Breast epithelium (tissue), 4 donors: ENCODE measurements around the gene OSBPL2. TPM values are rescaled to one million over a fixed set of nuclear protein-coding genes. Genes with fewer than 3 reads are reported as not detected.

Source experiments
- DNase-seq, 2 donors: peaks; one replicate each; pipeline ENCODE4 v3.0.0-alpha.2; 2019; ENCODE audit warnings: low spot score in 2 of 2
- H3K27ac ChIP-seq, 2 donors: fragments of 200-600 bp; sonication (generic) in 1 of 2; one replicate each; pipeline ENCODE4 v1.5.1; 2016 to 2019; ENCODE audit warnings: mild to moderate bottlenecking in 1 of 2
- H3K27me3 ChIP-seq, 2 donors: fragments of 200-600 bp; sonication (generic) in 1 of 2; one replicate each; pipeline versions ENCODE4 v1.5.1 to v1.6.0; 2017 to 2019; ENCODE audit warnings: control low read depth in 1 of 2, mild to moderate bottlenecking in 1 of 2
- H3K36me3 ChIP-seq: fragments of 200-600 bp; one replicate; pipeline ENCODE4 v1.5.1; 2019
- H3K4me1 ChIP-seq, 2 donors: fragments of 200-600 bp; sonication (generic); one replicate each; pipeline ENCODE4 v1.5.1; 2016 to 2019; ENCODE audit warnings: control low read depth in 1 of 2
- H3K4me3 ChIP-seq, 3 donors: fragments of 200-600 bp; sonication (generic); 1 replicate in 2 of 3; 2 replicates in 1 of 3; pipeline ENCODE4 v1.5.1; 2016 to 2019; ENCODE audit warnings: mild to moderate bottlenecking in 3 of 3, moderate library complexity in 2 of 3
- H3K9me3 ChIP-seq, 2 donors: fragments of 200-600 bp; sonication (generic) in 1 of 2; one replicate each; pipeline ENCODE4 v1.5.1; 2016 to 2019; ENCODE audit warnings: control low read depth in 1 of 2
- POLR2A ChIP-seq: fragments of 450-650 bp; IDR thresholded peaks from one replicate; pipeline ENCODE4 v1.6.1; 2016; ENCODE audit warnings: antibody characterized with exemption, mild to moderate bottlenecking, moderate library complexity
- POLR2AphosphoS5 ChIP-seq, 3 donors: sonication (generic); formaldehyde crosslinking; IDR thresholded peaks; one replicate each; pipeline ENCODE4 v1.6.1; 2017; ENCODE audit warnings: antibody characterized with exemption in 3 of 3
- intact Hi-C: fragments of 100-400 bp; cut with DNase I; formaldehyde crosslinking; loops from one replicate; pipeline ENCODE4 v1.15.1; 2023; ENCODE audit warnings: low total_unique reads
- total RNA-seq, 3 donors: library from RNA; depleted of rRNA; stranded (reverse); fragments of >200 nt; gene quantifications; one replicate each; pipeline ENCODE4 v1.1.0, GENCODE V29; 2016
- TF ChIP-seq, protein P1 (sequence below), 3 donors: fragments of 450-650 bp; IDR thresholded peaks; one replicate each; pipeline ENCODE4 v1.5.1; 2016 to 2017; ENCODE audit warnings: antibody characterized with exemption in 3 of 3, mild to moderate bottlenecking in 3 of 3, moderate library complexity in 3 of 3

The OSBPL2 gene
- total RNA-seq, 3 donors from 2014 or later = 25.0 to 46.1 (median 38.0) TPM

DNA sequence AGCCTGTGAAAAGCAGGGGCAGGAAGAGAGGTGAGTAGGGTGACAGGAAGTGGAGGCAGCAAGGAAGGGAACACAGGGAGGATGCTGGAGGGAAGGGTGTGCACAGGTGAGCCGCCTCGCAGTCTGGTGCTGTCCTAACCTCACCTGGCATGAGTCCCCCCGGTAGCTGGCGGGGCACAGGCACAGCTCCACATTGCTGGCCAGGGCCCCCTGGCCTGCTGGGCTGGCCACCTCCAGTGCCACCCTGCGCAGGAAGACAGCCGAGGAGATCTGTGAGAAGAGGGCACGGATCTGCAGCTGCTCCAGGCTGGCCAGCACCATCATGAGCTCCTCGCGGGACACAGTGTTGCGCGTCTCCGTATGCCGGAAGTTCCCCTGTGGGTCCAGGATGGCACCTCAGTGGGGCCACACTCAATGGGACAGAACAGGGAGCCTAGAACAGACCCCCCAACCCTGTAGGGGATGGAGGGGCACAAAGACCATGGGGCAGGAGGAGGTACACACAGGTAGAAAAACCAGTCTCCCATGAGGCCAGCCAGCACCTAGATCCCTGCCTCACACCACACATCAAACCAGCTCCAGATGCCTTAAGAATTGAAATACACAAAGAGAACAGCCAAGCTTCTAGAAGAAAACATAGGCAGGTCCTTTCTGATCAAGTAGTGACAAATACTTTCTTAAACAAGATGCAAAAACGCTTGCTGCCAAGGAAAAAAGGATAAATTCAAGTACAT, 87.0 kb downstream of the OSBPL2 start:
- TF ChIP-seq POLR2AphosphoS5 (IDR thresholded peaks at IDR 0.05) = no peak
- TF ChIP-seq POLR2A = no peak
- TF ChIP-seq, protein P1, sequence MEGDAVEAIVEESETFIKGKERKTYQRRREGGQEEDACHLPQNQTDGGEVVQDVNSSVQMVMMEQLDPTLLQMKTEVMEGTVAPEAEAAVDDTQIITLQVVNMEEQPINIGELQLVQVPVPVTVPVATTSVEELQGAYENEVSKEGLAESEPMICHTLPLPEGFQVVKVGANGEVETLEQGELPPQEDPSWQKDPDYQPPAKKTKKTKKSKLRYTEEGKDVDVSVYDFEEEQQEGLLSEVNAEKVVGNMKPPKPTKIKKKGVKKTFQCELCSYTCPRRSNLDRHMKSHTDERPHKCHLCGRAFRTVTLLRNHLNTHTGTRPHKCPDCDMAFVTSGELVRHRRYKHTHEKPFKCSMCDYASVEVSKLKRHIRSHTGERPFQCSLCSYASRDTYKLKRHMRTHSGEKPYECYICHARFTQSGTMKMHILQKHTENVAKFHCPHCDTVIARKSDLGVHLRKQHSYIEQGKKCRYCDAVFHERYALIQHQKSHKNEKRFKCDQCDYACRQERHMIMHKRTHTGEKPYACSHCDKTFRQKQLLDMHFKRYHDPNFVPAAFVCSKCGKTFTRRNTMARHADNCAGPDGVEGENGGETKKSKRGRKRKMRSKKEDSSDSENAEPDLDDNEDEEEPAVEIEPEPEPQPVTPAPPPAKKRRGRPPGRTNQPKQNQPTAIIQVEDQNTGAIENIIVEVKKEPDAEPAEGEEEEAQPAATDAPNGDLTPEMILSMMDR (IDR thresholded peaks at IDR 0.05) = no peak
- no peaks in the 10 kb centered on the region for H3K4me1 ChIP-seq
- intact Hi-C loops = no loop called here
- no peaks in the 10 kb centered on the region for H3K9me3 ChIP-seq
- no peak for DNase-seq
- H3K4me3 ChIP-seq = no peak overlapping the region
- H3K27me3 ChIP-seq = no peaks in the 10 kb centered on the region
- H3K36me3 ChIP-seq = no peaks in the 10 kb centered on the region
- no peak overlapping the region for H3K27ac ChIP-seq

DNA sequence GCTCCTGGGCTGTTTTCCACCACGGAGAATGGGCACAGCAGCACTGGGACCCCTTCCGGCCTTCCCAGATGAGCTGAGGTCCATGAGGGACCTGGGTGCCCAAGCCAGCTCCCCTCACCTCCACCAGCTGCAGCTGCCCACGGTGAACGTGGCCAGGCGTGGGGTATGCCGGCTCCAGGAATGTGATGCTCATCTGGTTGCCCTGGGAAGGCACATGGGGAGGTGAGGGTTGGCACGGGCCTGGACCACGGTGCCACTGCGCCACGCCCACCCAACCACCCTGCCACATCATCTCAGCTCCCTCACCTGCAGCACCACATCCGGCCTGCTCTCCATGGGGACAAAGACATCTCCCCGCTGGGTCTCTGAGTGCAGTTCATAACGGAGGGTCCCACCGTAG, 88.2 kb downstream of the OSBPL2 start:
- H3K4me3 ChIP-seq = no peak overlapping the region
- H3K4me1 ChIP-seq = no peaks in the 10 kb centered on the region
- no peak overlapping the region for H3K27ac ChIP-seq
- no peaks in the 10 kb centered on the region for H3K9me3 ChIP-seq
- DNase-seq = no peak
- TF ChIP-seq POLR2AphosphoS5 (IDR thresholded peaks at IDR 0.05) = no peak
- TF ChIP-seq, protein P1 (IDR thresholded peaks at IDR 0.05) = no peak
- no peak for TF ChIP-seq POLR2A
- no peaks in the 10 kb centered on the region for H3K27me3 ChIP-seq
- no peaks in the 10 kb centered on the region for H3K36me3 ChIP-seq
- intact Hi-C loops = no loop called here

DNA sequence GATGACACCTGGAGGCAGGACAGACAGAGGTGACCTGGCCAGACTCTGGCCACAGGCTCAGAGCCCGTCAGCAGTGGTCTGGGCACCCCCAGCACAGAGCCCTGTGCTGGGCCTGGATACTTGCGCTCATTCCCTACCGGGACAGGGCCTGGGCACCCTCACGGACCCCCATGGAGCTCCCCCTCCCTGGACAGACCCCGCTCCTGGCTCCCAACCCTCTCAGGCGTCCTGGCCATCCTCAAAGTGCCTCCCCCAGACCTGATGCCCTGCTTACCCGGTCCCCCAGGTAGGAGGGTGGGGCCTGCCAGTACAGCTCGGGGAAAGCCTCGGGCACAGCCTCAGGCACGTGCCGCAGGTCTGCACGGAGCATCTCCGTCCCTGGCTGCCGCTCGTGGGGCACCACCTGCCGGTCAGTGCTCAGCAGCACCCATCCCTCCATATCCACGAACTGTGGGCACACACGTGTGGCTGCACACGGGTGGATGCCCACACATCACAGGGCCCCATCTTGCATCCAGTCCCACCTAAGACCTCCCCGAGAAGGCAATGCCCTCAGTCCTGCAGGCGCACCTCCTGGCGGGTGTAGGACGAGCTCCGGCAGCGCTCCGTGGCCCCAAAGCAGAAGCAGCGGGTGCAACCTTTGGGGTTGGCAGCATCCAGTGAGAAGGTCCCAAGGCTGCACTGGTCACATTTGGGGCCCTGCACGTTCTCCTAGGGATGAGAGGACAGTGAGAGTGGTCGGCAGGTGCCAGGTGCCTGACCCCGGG, 88.8 kb downstream of the OSBPL2 start:
- no peaks in the 10 kb centered on the region for H3K9me3 ChIP-seq
- H3K27me3 ChIP-seq = no peaks in the 10 kb centered on the region
- TF ChIP-seq POLR2A = no peak
- no peak for TF ChIP-seq POLR2AphosphoS5 (IDR thresholded peaks at IDR 0.05)
- TF ChIP-seq, protein P1 (IDR thresholded peaks at IDR 0.05) = no peak
- H3K4me3 ChIP-seq = no peak overlapping the region
- intact Hi-C loops = no loop called here
- no peaks in the 10 kb centered on the region for H3K4me1 ChIP-seq
- no peak for DNase-seq
- H3K27ac ChIP-seq = no peak overlapping the region
- no peaks in the 10 kb centered on the region for H3K36me3 ChIP-seq

DNA sequence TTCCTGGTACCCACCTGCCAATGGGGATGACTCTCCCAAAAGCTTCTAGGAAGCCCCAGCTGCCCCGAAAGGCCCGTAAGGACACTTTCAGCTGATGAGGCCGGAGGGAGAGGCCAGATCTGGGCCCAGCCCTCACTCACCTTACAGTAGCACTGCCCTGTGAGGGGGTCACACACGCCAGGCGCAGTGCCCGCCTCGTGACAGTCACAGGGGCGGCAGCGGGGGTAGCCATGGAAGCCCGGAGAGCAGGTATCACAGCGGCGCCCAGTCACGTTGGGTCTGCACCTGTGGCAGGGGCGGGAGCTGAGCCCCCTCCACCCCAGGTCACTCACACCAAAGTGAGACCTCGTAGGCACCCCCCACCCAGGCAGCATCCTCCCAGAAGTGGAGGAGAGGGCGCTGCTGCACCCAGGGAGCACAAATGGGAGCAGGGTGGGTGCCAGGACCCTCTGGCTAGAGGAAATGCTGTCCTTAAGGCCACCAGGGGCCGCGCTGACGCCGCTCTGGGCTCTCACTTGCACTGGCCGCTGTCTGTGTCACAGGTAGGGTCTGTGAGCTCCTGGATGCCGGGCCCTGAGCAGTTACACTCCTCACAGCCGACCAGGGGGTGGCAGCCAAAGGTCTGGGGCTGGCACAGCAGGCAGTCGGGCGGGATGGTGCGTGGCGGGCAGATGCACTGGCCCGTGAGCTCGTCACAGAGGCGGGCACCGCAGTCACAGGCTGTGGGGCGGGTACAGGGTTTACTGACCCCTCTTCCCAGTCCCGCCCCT, 89.6 kb downstream of the OSBPL2 start:
- Histone ChIP-seq H3K27me3 (no peaks in the 10 kb centered on the region), H3K4me3 (no peak overlapping the region), H3K36me3 (no peaks in the 10 kb centered on the region), H3K4me1 (no peaks in the 10 kb centered on the region), H3K9me3 (no peaks in the 10 kb centered on the region), H3K27ac (no peak overlapping the region)
- TF ChIP-seq POLR2AphosphoS5 (IDR thresholded peaks at IDR 0.05) (no peak), POLR2A (no peak)
- TF ChIP-seq, protein P1 (IDR thresholded peaks at IDR 0.05) = no peak
- intact Hi-C loops = no loop called here
- DNase-seq = no peak
